Mesenchymal stem cell (in vitro differentiated cells and primary cell): ENCODE measurements around the gene CLIC5.

Experiments used
- DNase-seq: peaks from one replicate; pipeline ENCODE4 v3.0.0-alpha.2; 2013
- H2AFZ ChIP-seq: one replicate; pipeline ENCODE4 v1.6.1; 2013; ENCODE audit warnings: low read depth, mild to moderate bottlenecking, control low read depth, inconsistent platforms, low read length, moderate library complexity
- H2AK5ac ChIP-seq: 2 replicates; pipeline ENCODE4 v1.6.1; 2013; ENCODE audit warnings: low read length, moderate library complexity, mild to moderate bottlenecking, inconsistent platforms; ENCODE audit not compliant: severe bottlenecking
- H2BK120ac ChIP-seq: one replicate; pipeline ENCODE4 v1.6.1; 2013; ENCODE audit warnings: low read depth, mild to moderate bottlenecking, inconsistent platforms, low read length, moderate library complexity
- H2BK12ac ChIP-seq, 2 experiments: one replicate each; pipeline ENCODE4 v1.6.1; 2013; ENCODE audit warnings: inconsistent platforms in 2 of 2, low read length in 2 of 2, mild to moderate bottlenecking in 2 of 2, moderate library complexity in 2 of 2, control low read depth in 1 of 2
- H2BK15ac ChIP-seq: one replicate; pipeline ENCODE4 v1.6.1; 2013; ENCODE audit warnings: mild to moderate bottlenecking, low read depth, inconsistent platforms; ENCODE audit not compliant: poor library complexity, severe bottlenecking
- H2BK5ac ChIP-seq: 2 replicates; pipeline ENCODE4 v1.6.1; 2013; ENCODE audit warnings: low read depth, mild to moderate bottlenecking, low read length, control low read depth, inconsistent platforms; ENCODE audit not compliant: poor library complexity, severe bottlenecking
- H3K14ac ChIP-seq, 2 experiments: one replicate each; pipeline ENCODE4 v1.6.1; 2013; ENCODE audit warnings: inconsistent platforms in 2 of 2, low read length in 2 of 2, control low read depth in 1 of 2, mild to moderate bottlenecking in 1 of 2, moderate library complexity in 1 of 2
- H3K18ac ChIP-seq, 2 experiments: one replicate each; pipeline ENCODE4 v1.6.1; 2013; ENCODE audit warnings: inconsistent platforms in 2 of 2, low read length in 2 of 2, control low read depth in 1 of 2, low read depth in 1 of 2, mild to moderate bottlenecking in 1 of 2
- H3K23ac ChIP-seq, 2 experiments: one replicate each; pipeline ENCODE4 v1.6.1; 2013; ENCODE audit warnings: inconsistent platforms in 2 of 2, low read length in 2 of 2, mild to moderate bottlenecking in 2 of 2, moderate library complexity in 2 of 2, control low read depth in 1 of 2
- H3K27ac ChIP-seq: 2 replicates; pipeline ENCODE4 v1.5.1; 2013; ENCODE audit warnings: mild to moderate bottlenecking, moderate library complexity, low read length, control low read depth, inconsistent platforms; ENCODE audit not compliant: poor library complexity, severe bottlenecking
- H3K27me3 ChIP-seq, 2 experiments: 2 replicates each; pipeline versions ENCODE4 v1.6.1 to v1.7.0; 2013; ENCODE audit warnings: low read length in 2 of 2, mild to moderate bottlenecking in 2 of 2, moderate library complexity in 2 of 2, control low read depth in 1 of 2, inconsistent platforms in 1 of 2; ENCODE audit not compliant: control insufficient read depth in 1 of 2, insufficient read depth in 1 of 2
- H3K36me3 ChIP-seq, 2 experiments: 2 replicates each; pipeline versions ENCODE4 v1.6.1 to v1.7.0; 2013; ENCODE audit warnings: low read length in 2 of 2, control low read depth in 1 of 2, inconsistent platforms in 1 of 2, low read depth in 1 of 2, mild to moderate bottlenecking in 1 of 2; ENCODE audit not compliant: insufficient read depth in 2 of 2, control insufficient read depth in 1 of 2
- H3K4ac ChIP-seq, 2 experiments: one replicate each; pipeline ENCODE4 v1.6.1; 2013; ENCODE audit warnings: inconsistent platforms in 2 of 2, low read length in 2 of 2, mild to moderate bottlenecking in 2 of 2, moderate library complexity in 2 of 2, control low read depth in 1 of 2, low read depth in 1 of 2
- H3K4me1 ChIP-seq: 2 replicates; pipeline ENCODE4 v1.6.1; 2013; ENCODE audit warnings: low read depth, low read length, control low read depth; ENCODE audit not compliant: control insufficient read depth, insufficient read depth
- H3K4me2 ChIP-seq: 2 replicates; pipeline ENCODE4 v1.6.1; 2013; ENCODE audit warnings: low read length, mild to moderate bottlenecking, inconsistent platforms; ENCODE audit not compliant: poor library complexity, severe bottlenecking
- H3K4me3 ChIP-seq, 2 experiments: 2 replicates each; pipeline versions ENCODE4 v1.5.1 to v1.7.0; 2013; ENCODE audit warnings: low read length in 2 of 2, mild to moderate bottlenecking in 2 of 2, control low read depth in 1 of 2, low read depth in 1 of 2; ENCODE audit not compliant: insufficient read depth in 1 of 2
- H3K79me1 ChIP-seq: replicated peaks from 2 replicates; pipeline ENCODE4 v1.6.1; 2013; ENCODE audit warnings: mild to moderate bottlenecking, control low read depth, low read length, inconsistent platforms; ENCODE audit not compliant: poor library complexity, severe bottlenecking
- H3K9ac ChIP-seq: 2 replicates; pipeline ENCODE4 v1.7.0; 2013; ENCODE audit warnings: mild to moderate bottlenecking, low read length, moderate library complexity
- H3K9me3 ChIP-seq: 2 replicates; pipeline ENCODE4 v1.7.0; 2013; ENCODE audit warnings: mild to moderate bottlenecking, low read length; ENCODE audit not compliant: control insufficient read depth
- H4K8ac ChIP-seq: one replicate; pipeline ENCODE4 v1.6.1; 2013; ENCODE audit warnings: inconsistent platforms, mild to moderate bottlenecking, low read length, moderate library complexity
- H4K91ac ChIP-seq: one replicate; pipeline ENCODE4 v1.6.1; 2013; ENCODE audit warnings: mild to moderate bottlenecking, low read length, inconsistent platforms
- WGBS: methylation state at CpG from one replicate; pipeline ENCODE4 v1.1.7; 2013; ENCODE audit warnings: mixed read lengths; 5-methylcytosine and 5-hydroxymethylcytosine counted together

Gene CLIC5

GRCh38 chr6:46042355-46042999 lies 26.8 kb upstream of the CLIC5 start:
- H3K27me3 ChIP-seq = no peaks in the 10 kb centered on the region
- no peak overlapping the region for H3K4me3 ChIP-seq
- no peak overlapping the region for H3K4ac ChIP-seq
- no peak overlapping the region for H3K14ac ChIP-seq
- no peak overlapping the region for H3K4me2 ChIP-seq
- H3K27ac ChIP-seq = no peak overlapping the region
- H3K9ac ChIP-seq = no peak overlapping the region
- no peak overlapping the region for H2AFZ ChIP-seq
- H4K8ac ChIP-seq = no peak overlapping the region
- no peaks in the 10 kb centered on the region for H3K79me1 ChIP-seq
- H3K18ac ChIP-seq = no peak overlapping the region
- H3K4me1 ChIP-seq = no peaks in the 10 kb centered on the region
- DNase-seq = peak; percentile 60
- H2BK120ac ChIP-seq = no peak overlapping the region
- H2BK12ac ChIP-seq = no peak overlapping the region
- H3K9me3 ChIP-seq = no peaks in the 10 kb centered on the region
- H4K91ac ChIP-seq = no peak overlapping the region
- no peak overlapping the region for H2BK5ac ChIP-seq
- 61% methylated on average over 3 of the region's 5 CpGs for WGBS
- H3K23ac ChIP-seq = no peak overlapping the region
- no peaks in the 10 kb centered on the region for H3K36me3 ChIP-seq
- H2BK15ac ChIP-seq = no peak overlapping the region
- H2AK5ac ChIP-seq = no peak overlapping the region

- no peak for DNase-seq
- 93% methylated on average over 7 of the region's 7 CpGs for whole genome bisulfite sequencing
- Histone ChIP-seq H2AK5ac (no peak overlapping the region), H3K36me3 (no peaks in the 10 kb centered on the region), H3K4me1 (no peaks in the 10 kb centered on the region), H4K91ac (no peak overlapping the region), H3K9me3 (no peaks in the 10 kb centered on the region), H3K9ac (no peak overlapping the region), H3K14ac (no peak overlapping the region), H2BK5ac (no peak overlapping the region), H3K18ac (no peak overlapping the region), H3K79me1 (no peaks in the 10 kb centered on the region), H3K23ac (no peak overlapping the region), H3K4ac (no peak overlapping the region), H3K27me3 (no peaks in the 10 kb centered on the region), H2BK12ac (no peak overlapping the region), H2BK15ac (no peak overlapping the region), H3K4me3 (no peak overlapping the region), H3K4me2 (no peak overlapping the region), H4K8ac (no peak overlapping the region), H2BK120ac (no peak overlapping the region), H2AFZ (no peak overlapping the region), H3K27ac (no peak overlapping the region)
Measured at GRCh38 chr6:46040288-46040687, 24.6 kb upstream of the CLIC5 start.

- no peaks in the 10 kb centered on the region for H3K27me3 ChIP-seq
- H3K79me1 ChIP-seq = no peaks in the 10 kb centered on the region
- H3K18ac ChIP-seq = no peak overlapping the region
- H2AK5ac ChIP-seq = no peak overlapping the region
- no peak overlapping the region for H3K27ac ChIP-seq
- no peak overlapping the region for H3K4me2 ChIP-seq
- no peak overlapping the region for H3K9ac ChIP-seq
- no peak overlapping the region for H2BK15ac ChIP-seq
- H2BK120ac ChIP-seq = no peak overlapping the region
- H3K23ac ChIP-seq = no peak overlapping the region
- DNase-seq = no peak
- H3K4me1 ChIP-seq = no peaks in the 10 kb centered on the region
- no peak overlapping the region for H3K4ac ChIP-seq
- no peak overlapping the region for H4K91ac ChIP-seq
- H3K9me3 ChIP-seq = no peaks in the 10 kb centered on the region
- no peak overlapping the region for H2BK5ac ChIP-seq
- no peak overlapping the region for H2BK12ac ChIP-seq
- H4K8ac ChIP-seq = no peak overlapping the region
- no peaks in the 10 kb centered on the region for H3K36me3 ChIP-seq
- no peak overlapping the region for H3K14ac ChIP-seq
- no peak overlapping the region for H3K4me3 ChIP-seq
- no peak overlapping the region for H2AFZ ChIP-seq
Measured at GRCh38 chr6:46039646-46040045, 24.0 kb upstream of the CLIC5 start.

GRCh38 chr6:46036911-46037310 lies 21.3 kb upstream of the CLIC5 start:
- no peak overlapping the region for H2BK15ac ChIP-seq
- no peak overlapping the region for H2BK5ac ChIP-seq
- H4K91ac ChIP-seq = no peak overlapping the region
- no peak overlapping the region for H3K9ac ChIP-seq
- no peak overlapping the region for H2AK5ac ChIP-seq
- H2BK12ac ChIP-seq = no peak overlapping the region
- H3K4me1 ChIP-seq = no peaks in the 10 kb centered on the region
- H3K27ac ChIP-seq = no peak overlapping the region
- H3K36me3 ChIP-seq = no peaks in the 10 kb centered on the region
- H3K14ac ChIP-seq = no peak overlapping the region
- H2BK120ac ChIP-seq = no peak overlapping the region
- DNase-seq = no peak
- no peak overlapping the region for H3K23ac ChIP-seq
- H3K9me3 ChIP-seq = no peaks in the 10 kb centered on the region
- H3K4me2 ChIP-seq = no peak overlapping the region
- H4K8ac ChIP-seq = no peak overlapping the region
- no peaks in the 10 kb centered on the region for H3K27me3 ChIP-seq
- H2AFZ ChIP-seq = no peak overlapping the region
- no peak overlapping the region for H3K4ac ChIP-seq
- WGBS = 80% methylated on average over 1 of the region's 1 CpG
- no peak overlapping the region for H3K18ac ChIP-seq
- H3K4me3 ChIP-seq = no peak overlapping the region
- no peaks in the 10 kb centered on the region for H3K79me1 ChIP-seq
